GM12878 (cell line): ENCODE results near the gene LPIN1. TPM values are rescaled to one million over a fixed set of nuclear protein-coding genes. Genes with fewer than 3 reads are reported as not detected.
"Not testable (repeated sequence)": the region's sequence is repeated elsewhere in the genome, so short reads cannot be mapped to it uniquely, and the experiment has no call there.

ENCODE experiments used
- ATAC-seq: fragments of 200-7000 bp; cut with Tn5 transposase; 3 replicates; pipeline ENCODE4 v1.9.1; 2020; ENCODE audit warnings: mild to moderate bottlenecking, moderate library complexity
- BruUV-seq: library from RNA; stranded (reverse); fragments of 400-500 nt; replicated peaks from 2 replicates; lab custom pipeline; 2021; lab: Mats Ljungman, UMichigan
- CTCF ChIA-PET: fragments of 300-600 bp; sonication (Branson Sonifier 250); formaldehyde crosslinking; extraction: SDS; loops from one replicate; lab custom pipeline; 2021; ENCODE audit warnings: inconsistent platforms; lab: Yijun Ruan, JAX
- POLR2A ChIA-PET: fragments of 350-600 bp; formaldehyde crosslinking; extraction: SDS; loops from one replicate; lab custom pipeline; 2021; ENCODE audit warnings: inconsistent platforms; lab: Charles Lee
- RAD21 ChIA-PET: fragments of 300-600 bp; sonication (Branson Sonifier 250); formaldehyde crosslinking; loops from one replicate; lab custom pipeline; 2023; ENCODE audit warnings: antibody characterized with exemption; ENCODE audit not compliant: unreplicated experiment; lab: Charles Lee
- SMC1A ChIA-PET: fragments of 300-600 bp; sonication (Branson Sonifier 250); formaldehyde crosslinking; loops from one replicate; lab custom pipeline; 2023; ENCODE audit not compliant: unreplicated experiment, uncharacterized antibody; lab: Charles Lee
- DNase-seq: peaks from one replicate; pipeline ENCODE4 v3.0.0-alpha.2; 2011; ENCODE audit warnings: low read depth, low spot score
- FAIRE-seq: peaks from 3 replicates; lab custom pipeline; 2011; peaks lifted over from hg19 to GRCh38; lab: Jason Lieb, UNC
- H2AFZ ChIP-seq: 2 replicates; pipeline ENCODE4 v1.6.0; 2011; ENCODE audit warnings: low read depth, low read length, control low read depth; ENCODE audit not compliant: control insufficient read depth
- H3K27ac ChIP-seq: 2 replicates; pipeline ENCODE4 v1.5.1; 2011; ENCODE audit warnings: control low read depth; ENCODE audit not compliant: control insufficient read depth, insufficient read depth
- H3K27me3 ChIP-seq, 2 experiments: replicated peaks in 1 of 2; 2 replicates each; pipeline versions ENCODE4 v1.6.0 to v1.6.1; 2011; ENCODE audit warnings: low read length in 1 of 2; ENCODE audit not compliant: control insufficient read depth in 2 of 2, insufficient read depth in 2 of 2
- H3K36me3 ChIP-seq, 2 experiments: 2 replicates each; pipeline ENCODE4 v1.5.1; 2011; ENCODE audit warnings: low read length in 1 of 2; ENCODE audit not compliant: control insufficient read depth in 2 of 2, insufficient read depth in 2 of 2
- H3K4me1 ChIP-seq: 2 replicates; pipeline ENCODE4 v1.6.1; 2011; ENCODE audit warnings: mild to moderate bottlenecking, low read length, moderate library complexity, mixed read lengths; ENCODE audit not compliant: control insufficient read depth, insufficient read depth
- H3K4me2 ChIP-seq: 2 replicates; pipeline ENCODE4 v1.6.0; 2011; ENCODE audit warnings: control low read depth; ENCODE audit not compliant: control insufficient read depth, insufficient read depth
- H3K4me3 ChIP-seq: fragments of 200-600 bp; sonication (generic); 2 replicates; pipeline ENCODE4 v1.5.1; 2016
- H3K79me2 ChIP-seq: 2 replicates; pipeline ENCODE4 v1.6.0; 2011; ENCODE audit warnings: low read length; ENCODE audit not compliant: control insufficient read depth, insufficient read depth
- H3K9ac ChIP-seq: 2 replicates; pipeline ENCODE4 v1.8.0; 2011; ENCODE audit warnings: low read length, control low read depth, mixed read lengths; ENCODE audit not compliant: control insufficient read depth, insufficient read depth
- H3K9me3 ChIP-seq: replicated peaks from 3 replicates; pipeline ENCODE4 v1.5.1; 2011; ENCODE audit warnings: mild to moderate bottlenecking, low read length; ENCODE audit not compliant: control insufficient read depth, insufficient read depth
- H4K20me1 ChIP-seq: 2 replicates; pipeline ENCODE4 v1.6.0; 2011; ENCODE audit not compliant: control insufficient read depth, insufficient read depth
- SPI1 ChIP-seq: IDR thresholded peaks from 2 replicates; pipeline ENCODE4 v1.6.1; 2011; ENCODE audit warnings: low read depth, mild to moderate bottlenecking, low read length, moderate library complexity, borderline replicate concordance; ENCODE audit not compliant: insufficient read depth
- WGBS: methylation state at CpG from one replicate; pipeline ENCODE4 v1.1.6; 2016; ENCODE audit warnings: low lambda C conversion rate; ENCODE audit not compliant: insufficient replicate concordance, insufficient coverage; ENCODE audit errors: missing lambda C conversion rate; 5-methylcytosine and 5-hydroxymethylcytosine counted together
- in situ Hi-C: fragments of 300-500 bp; cut with MboI; formaldehyde crosslinking; loops from 9 replicates; pipeline ENCODE4 v1.14.3; 2018; ENCODE audit warnings: mixed read lengths
- intact Hi-C: fragments of 100-400 bp; cut with micrococcal nuclease; formaldehyde crosslinking; loops from one replicate; pipeline ENCODE4 v1.14.2; 2022; ENCODE audit not compliant: unreplicated experiment
- polyA plus RNA-seq, 11 experiments: library from polyadenylated mRNA; depleted of rRNA in 4 of 11; unstranded in 6 of 11; stranded (reverse) in 5 of 11; fragments of >200 nt; fragmentation: Nextera tagmentation in 4 of 11; fragmentation: Illumina TruSeq in 1 of 11; extraction: Ambion mirVana in 4 of 11; extraction: Trizol in 1 of 11; gene quantifications; 1 replicate in 1 of 11; 2 replicates in 10 of 11; pipeline versions ENCODE4 v1.2.1 to v1.2.3, GENCODE V29; 2011 to 2016; ENCODE audit warnings: inconsistent platforms in 2 of 11, missing spikeins in 2 of 11, low read depth in 1 of 11
- total RNA-seq, 4 experiments: library from RNA; depleted of rRNA in 3 of 4; stranded (reverse); fragments of >200 nt in 3 of 4; fragmentation: Illumina TruSeq in 1 of 4; extraction: Trizol in 1 of 4; gene quantifications; 2 replicates each; pipeline versions ENCODE4 v1.2.1 to v1.2.3, GENCODE V29; 2013 to 2021
- TF ChIP-seq, protein P1 (sequence below): fragments of 450-650 bp; IDR thresholded peaks from 2 replicates; pipeline ENCODE4 v1.6.1; 2017; ENCODE audit warnings: mild to moderate bottlenecking, moderate library complexity

LPIN1 gene
- total and polyA plus RNA-seq, 10 of the 15 experiments (the other 5 are each of a cell fraction or from before 2014, with no cell fraction given), result 18.8 to 82.5 (median 50.3) TPM

DNA sequence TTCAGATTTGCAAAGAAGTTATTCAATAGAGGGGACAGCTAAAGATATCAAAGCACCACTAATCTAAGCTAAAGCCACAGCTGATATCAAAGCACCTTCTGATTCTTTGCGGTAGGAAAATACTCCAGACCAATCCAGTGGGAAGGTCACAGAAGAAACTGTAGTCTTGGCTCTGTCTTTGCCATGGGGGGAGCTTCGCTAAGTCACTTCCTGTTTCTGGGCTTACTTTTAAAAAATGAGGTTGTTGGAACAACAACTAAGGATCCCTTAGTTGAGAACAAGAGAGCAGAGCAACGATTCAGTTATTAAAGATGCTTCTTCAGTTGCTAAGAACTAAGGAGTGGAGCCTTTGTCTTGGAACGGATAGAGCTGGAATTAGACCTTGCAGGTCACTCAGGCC is 12.2 kb downstream of the LPIN1 start:
- H3K36me3 ChIP-seq, result peaks cover 0 to 7% of the 10 kb centered on the region in 2 experiments; a peak in 2 of 4 replicates
- H2AFZ ChIP-seq, result no peak overlapping the region
- 68% methylated on average over 4 of the region's 4 CpGs for WGBS
- no TSS peak for BruUV-seq
- no peaks in the 10 kb centered on the region for H4K20me1 ChIP-seq
- no peak overlapping the region for H3K4me3 ChIP-seq
- H3K27ac ChIP-seq, result no peak overlapping the region
- FAIRE-seq, result no peak
- peaks cover 24% of the 10 kb centered on the region for H3K79me2 ChIP-seq
- TF ChIP-seq SPI1, result peak; percentile 61; the same call in 1 of the 2 replicates
- TF ChIP-seq, protein P1, sequence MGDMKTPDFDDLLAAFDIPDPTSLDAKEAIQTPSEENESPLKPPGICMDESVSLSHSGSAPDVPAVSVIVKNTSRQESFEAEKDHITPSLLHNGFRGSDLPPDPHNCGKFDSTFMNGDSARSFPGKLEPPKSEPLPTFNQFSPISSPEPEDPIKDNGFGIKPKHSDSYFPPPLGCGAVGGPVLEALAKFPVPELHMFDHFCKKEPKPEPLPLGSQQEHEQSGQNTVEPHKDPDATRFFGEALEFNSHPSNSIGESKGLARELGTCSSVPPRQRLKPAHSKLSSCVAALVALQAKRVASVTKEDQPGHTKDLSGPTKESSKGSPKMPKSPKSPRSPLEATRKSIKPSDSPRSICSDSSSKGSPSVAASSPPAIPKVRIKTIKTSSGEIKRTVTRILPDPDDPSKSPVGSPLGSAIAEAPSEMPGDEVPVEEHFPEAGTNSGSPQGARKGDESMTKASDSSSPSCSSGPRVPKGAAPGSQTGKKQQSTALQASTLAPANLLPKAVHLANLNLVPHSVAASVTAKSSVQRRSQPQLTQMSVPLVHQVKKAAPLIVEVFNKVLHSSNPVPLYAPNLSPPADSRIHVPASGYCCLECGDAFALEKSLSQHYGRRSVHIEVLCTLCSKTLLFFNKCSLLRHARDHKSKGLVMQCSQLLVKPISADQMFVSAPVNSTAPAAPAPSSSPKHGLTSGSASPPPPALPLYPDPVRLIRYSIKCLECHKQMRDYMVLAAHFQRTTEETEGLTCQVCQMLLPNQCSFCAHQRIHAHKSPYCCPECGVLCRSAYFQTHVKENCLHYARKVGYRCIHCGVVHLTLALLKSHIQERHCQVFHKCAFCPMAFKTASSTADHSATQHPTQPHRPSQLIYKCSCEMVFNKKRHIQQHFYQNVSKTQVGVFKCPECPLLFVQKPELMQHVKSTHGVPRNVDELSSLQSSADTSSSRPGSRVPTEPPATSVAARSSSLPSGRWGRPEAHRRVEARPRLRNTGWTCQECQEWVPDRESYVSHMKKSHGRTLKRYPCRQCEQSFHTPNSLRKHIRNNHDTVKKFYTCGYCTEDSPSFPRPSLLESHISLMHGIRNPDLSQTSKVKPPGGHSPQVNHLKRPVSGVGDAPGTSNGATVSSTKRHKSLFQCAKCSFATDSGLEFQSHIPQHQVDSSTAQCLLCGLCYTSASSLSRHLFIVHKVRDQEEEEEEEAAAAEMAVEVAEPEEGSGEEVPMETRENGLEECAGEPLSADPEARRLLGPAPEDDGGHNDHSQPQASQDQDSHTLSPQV, result no peak
- in situ Hi-C loops (no loop called here), intact Hi-C loops (no loop called here)
- no peak overlapping the region for H3K4me2 ChIP-seq
- POLR2A ChIA-PET, result interaction anchor here (0.7 to 7.0 kb wide), 3 partner anchors 9 to 186 kb away, joined by 3 to 84 read pairs (median 3); partner anchors contain the start of gene LPIN1
- ATAC-seq, result no peak
- no peak for DNase-seq
- H3K9me3 ChIP-seq, result no peaks in the 10 kb centered on the region
- no peaks in the 10 kb centered on the region for H3K27me3 ChIP-seq
- H3K9ac ChIP-seq, result no peak overlapping the region
- SMC1A ChIA-PET, result interaction anchor here (1.1 to 16.4 kb wide), 8 partner anchors 9 to 63 kb away, joined by 3 to 222 read pairs (median 8); partner anchors contain the start of gene LPIN1
- RAD21 ChIA-PET, result interaction anchor here (0.6 to 2.9 kb wide), 3 partner anchors 16 to 62 kb away, joined by 3 to 11 read pairs (median 7); no protein-coding TSS in a partner anchor
- CTCF ChIA-PET, result interaction anchor here (1.4 to 28.9 kb wide), 5 partner anchors 8 to 23 kb away, joined by 3 to 684 read pairs (median 18); partner anchors contain the start of gene LPIN1
- peaks cover 25% of the 10 kb centered on the region for H3K4me1 ChIP-seq

DNA sequence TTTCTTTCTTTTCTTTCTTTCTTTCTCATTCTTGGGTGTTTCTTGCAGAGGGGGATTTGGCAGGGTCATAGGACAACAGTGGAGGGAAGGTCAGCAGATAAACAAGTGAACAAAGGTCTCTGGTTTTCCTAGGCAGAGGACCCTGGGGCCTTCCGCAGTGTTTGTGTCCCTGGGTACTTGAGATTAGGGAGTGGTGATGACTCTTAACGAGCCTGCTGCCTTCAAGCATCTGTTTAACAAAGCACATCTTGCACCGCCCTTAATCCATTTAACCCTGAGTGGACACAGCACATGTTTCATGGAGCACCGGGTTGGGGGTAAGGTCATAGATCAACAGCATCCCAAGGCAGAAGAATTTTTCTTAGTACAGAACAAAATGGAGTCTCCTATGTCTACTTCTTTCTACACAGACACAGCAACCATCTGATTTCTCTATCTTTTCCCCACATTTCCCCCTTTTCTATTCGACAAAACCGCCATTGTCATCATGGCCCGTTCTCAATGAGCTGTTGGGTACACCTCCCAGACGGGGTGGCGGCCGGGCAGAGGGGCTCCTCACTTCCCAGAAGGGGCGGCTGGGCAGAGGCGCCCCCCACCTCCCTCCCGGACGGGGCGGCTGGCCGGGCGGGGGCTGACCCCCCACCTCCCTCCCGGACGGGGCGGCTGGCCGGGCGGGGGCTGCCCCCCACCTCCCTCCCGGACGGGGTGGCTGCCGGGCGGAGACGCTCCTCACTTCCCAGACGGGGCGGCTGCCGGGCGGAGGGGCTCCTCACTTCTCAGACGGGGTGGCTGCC is 12.9 kb downstream of the LPIN1 start:
- ATAC-seq, DNase-seq, H3K4me2 ChIP-seq, intact Hi-C loops, H3K27me3 ChIP-seq, H2AFZ ChIP-seq, in situ Hi-C loops, H3K27ac ChIP-seq, H3K9ac ChIP-seq, H4K20me1 ChIP-seq, H3K36me3 ChIP-seq, H3K4me3 ChIP-seq, BruUV-seq, FAIRE-seq, H3K9me3 ChIP-seq: not testable (repeated sequence)
- CTCF ChIA-PET, result interaction anchor here (2.8 to 28.9 kb wide), 4 partner anchors 7 to 22 kb away, joined by 10 to 684 read pairs (median 118); partner anchors contain the start of gene LPIN1
- WGBS, result 87% methylated on average over 16 of the region's 32 CpGs
- POLR2A ChIA-PET, result interaction anchor here (1.3 to 7.0 kb wide), 2 partner anchors 9 to 14 kb away, joined by 3 to 84 read pairs; partner anchors contain the start of gene LPIN1
- Histone ChIP-seq H3K4me1 (peaks cover 18% of the 10 kb centered on the region), H3K79me2 (peaks cover 19% of the 10 kb centered on the region)
- RAD21 ChIA-PET, result interaction anchor here (1.4 to 2.9 kb wide), 2 partner anchors 15 to 18 kb away, joined by 3 to 11 read pairs; no protein-coding TSS in a partner anchor
- SMC1A ChIA-PET, result interaction anchor here (1.1 to 16.4 kb wide), 6 partner anchors 8 to 23 kb away, joined by 3 to 222 read pairs (median 13); partner anchors contain the start of gene LPIN1
